ENCODE measurements around the gene B3GALNT1. TPM values are rescaled to one million over a fixed set of nuclear protein-coding genes. Genes with fewer than 3 reads are reported as not detected.

The B3GALNT1 gene
- total RNA-seq, 1 experiment from 2014 or later: 44.7 TPM

Other genes with a start within 250 kb of the B3GALNT1 start
- 89.4 and 90.3 TPM in 2 replicates for gene NMD3, start 116.0 kb upstream of the B3GALNT1 start, total RNA-seq (2014; rRNA removed; shearing (Covaris generic))

Measured in SJSA1 (cell line).